NCI-H82 (cell line): ENCODE measurements around the gene SETBP1.
A peak's percentile ranks its signal among the peaks of the same experiment; 100 is the strongest.

Experiments
- DNase-seq: peaks from one replicate; lab custom pipeline; 2025; lab: John Stamatoyannopoulos, UW

The SETBP1 gene

GRCh38 chr18:44870631-44871502 is 190.2 kb downstream of the SETBP1 start:
- no peak for DNase-seq

DNA sequence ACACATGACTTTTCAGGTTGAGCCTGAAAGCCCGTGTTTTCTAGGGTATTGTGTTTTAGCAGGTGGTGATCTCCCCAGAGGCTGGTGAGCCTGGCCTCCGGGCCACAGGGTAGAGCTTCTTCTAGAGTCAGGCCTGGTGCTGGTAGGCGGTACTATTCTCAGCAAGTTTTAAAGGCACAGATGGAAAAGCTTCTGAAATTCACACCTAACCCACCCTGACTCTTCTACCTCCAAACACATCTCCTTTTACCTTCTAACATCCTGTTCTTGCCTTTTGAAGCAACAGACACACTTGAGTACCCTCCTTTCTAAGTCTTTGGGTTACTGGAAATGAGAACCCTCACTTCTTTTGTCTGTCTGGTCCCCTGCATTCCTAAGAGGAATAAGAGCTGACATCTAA is 191.1 kb downstream of the SETBP1 start:
- no peak for DNase-seq

DNA sequence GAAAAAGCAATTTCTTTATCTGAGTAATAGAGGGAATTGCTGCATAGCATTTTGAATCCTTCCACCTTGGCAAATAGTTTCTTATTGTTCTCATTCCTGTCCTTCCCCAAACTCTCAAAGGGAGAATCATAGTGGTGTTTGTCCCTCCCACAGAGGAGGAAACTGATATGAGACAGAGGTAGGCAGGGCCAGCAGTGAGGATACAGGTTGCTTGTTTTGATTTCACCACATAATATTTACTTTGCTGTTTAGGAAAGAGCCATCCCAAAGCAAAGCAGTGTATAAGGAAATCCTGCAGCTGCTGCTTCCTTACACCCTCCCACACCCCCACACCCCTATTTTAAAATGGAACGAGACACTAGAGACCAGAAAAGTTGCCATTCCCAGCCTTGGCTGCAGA is 195.3 kb downstream of the SETBP1 start:
- DNase-seq, result no peak

DNA sequence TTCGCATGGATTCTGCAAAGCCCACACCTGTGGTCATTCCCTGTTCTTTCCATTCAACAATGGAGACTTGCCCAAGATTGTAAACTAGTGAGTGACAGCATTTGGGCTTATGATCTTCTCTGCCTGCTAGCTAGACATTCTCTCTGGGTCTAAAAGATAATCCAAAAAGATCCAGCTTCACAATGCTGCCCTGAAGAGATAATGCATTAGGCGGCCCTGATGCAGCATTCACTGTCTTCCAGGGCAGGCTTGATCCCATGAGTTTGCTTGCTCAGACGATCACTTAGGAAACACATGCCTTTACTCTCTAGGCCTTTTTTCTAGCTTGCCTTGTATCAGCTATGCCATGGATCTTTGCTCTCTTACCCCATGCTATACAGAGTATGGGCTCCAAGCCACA is 196.1 kb downstream of the SETBP1 start:
- no peak for DNase-seq

DNA sequence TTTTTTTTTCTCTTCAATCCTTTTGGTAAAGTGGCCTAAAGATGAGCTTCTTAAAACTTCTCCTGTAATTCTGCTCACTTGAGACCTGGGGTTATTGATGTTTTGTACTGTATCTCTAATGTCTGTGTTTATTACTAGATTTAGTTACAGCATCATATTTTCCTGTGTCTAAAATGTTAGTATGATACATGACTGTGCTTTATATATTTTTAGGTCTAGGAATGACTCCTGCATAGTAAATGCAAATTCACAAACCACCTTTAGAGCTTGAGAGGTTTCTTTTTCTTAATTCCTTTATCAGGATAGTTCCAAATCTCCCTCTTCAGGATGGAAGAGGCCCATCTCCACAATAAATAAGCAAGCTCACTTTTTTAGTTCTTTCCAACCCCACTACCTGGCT is 197.6 kb downstream of the SETBP1 start:
- DNase-seq, result no peak

DNA sequence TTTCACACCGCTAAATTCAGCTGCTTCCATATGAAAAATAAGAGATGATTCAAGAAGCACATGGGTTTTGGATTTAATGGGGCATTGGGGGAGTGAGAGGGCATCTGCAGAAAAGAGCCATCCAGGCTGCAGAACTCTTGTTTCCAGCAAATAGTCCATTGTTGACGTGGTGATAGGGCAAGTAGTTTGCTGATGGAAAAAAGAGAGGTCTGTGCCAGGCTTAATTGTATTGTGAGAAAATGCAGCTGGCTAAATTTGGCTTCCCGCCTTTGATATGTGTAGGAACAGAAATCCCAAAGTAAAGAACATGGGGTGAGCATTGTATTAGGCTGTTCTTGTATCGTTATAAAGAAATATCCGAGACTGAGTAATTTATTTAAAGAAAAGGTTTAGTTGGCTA is 199.5 kb downstream of the SETBP1 start:
- no peak for DNase-seq

DNA sequence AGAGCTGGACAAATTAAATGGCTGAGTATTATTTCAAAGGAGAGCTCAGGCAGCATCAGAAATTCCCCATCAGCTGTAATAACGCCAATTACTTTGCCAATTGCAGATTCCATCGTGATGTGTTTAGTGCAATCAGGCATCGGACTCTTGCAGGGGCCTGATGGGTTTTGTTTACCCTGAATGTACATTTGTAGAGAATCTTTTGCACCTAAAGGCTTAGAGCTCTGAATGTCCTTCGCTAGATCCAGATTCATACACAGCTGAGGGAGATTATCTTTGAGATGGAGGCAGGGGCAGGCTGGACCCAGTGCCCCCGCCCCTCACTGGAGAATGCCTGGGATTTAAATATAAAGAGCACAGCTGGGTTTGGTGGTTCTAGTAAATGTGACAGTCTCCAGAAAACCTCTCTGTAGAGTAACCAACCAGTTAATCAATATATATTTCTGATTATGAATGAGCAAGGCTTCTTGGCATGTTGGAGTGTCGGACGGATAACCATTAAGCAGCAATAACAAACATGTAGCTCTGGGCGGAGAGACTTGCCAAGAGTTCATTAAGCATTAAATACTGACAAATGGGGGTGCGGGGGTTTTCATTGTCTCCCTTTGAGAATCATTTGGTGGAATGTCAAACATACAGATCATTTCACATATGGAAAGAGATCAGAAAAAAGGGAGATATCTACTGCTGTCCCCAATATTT is 200.9 kb downstream of the SETBP1 start:
- DNase-seq, result peak; percentile 15

DNA sequence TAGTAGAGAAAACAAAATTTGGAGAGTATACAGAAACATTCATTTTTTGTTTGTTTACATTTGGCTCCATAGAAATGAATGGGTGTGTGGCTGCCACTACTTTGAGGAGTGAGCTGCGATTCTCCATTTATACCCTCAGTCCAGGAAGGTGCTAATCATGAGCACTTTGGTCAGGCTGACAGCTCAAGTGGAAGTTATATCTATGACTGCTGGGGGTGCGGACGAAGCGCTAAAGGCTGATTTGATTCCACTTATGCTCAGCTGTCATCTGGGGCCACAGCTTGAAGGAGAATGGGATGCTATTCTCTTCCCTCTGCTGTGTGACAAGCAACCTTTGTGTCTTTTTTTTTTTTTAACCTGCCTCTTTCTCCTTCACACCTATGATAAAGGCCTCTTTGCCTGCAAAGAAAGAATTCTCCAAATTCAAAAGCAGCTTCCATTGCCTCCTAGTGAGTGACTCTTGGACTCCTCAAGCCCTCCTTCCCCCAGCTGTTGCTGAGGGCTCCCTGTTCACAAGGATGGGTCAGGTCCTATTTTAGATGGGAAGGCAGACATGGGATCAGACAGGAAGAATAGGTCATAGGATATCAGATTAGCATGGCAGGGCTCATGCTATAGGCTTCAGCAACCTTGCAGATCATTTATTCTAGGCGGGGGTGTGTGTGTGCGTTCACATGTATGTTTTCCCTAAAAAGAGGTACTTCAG is 201.6 kb downstream of the SETBP1 start:
- DNase-seq, result no peak

GRCh38 chr18:44883671-44884070 is 203.0 kb downstream of the SETBP1 start:
- no peak for DNase-seq

- no peak for DNase-seq
Measured at GRCh38 chr18:44884431-44884830, 203.7 kb downstream of the SETBP1 start.

DNA sequence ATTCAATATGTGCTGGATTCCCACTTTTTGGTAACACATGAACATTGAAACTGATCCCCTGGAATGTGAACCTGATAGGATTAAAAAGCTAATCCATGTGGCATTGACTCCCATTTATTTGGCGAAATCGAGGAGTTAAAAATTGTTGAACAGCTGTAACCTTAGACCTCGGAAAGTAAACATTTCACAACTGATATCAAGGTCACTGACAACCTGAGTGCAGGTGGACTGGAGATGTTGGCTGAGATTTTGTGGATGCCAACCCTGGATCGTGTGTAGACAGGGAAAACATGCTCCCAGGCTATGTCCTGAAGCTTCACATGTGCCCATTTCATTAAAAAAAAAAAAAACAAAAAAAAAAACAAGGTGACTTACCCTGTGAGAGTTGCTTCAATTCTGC is 204.8 kb downstream of the SETBP1 start:
- DNase-seq, result peak; percentile 25

DNA sequence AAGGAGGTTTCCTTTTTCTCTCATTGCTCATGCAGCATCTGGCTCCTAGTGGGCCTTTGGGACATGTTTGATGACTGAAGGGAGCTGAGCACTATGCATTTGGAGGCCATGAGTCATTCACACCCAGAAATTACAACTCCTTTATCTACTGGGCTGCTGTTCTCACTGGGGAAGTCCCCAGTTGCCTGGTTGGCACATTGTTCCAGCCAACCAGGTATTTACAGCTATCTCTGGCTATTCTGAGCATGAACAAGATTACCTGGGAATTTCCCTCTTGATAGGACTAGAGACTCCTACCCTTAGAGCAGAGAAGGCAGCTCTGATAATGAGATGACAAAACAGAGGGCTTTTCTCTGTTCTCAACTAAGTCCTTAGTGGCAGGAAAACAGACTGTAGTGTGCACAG is 206.5 kb downstream of the SETBP1 start:
- DNase-seq, result no peak

DNA sequence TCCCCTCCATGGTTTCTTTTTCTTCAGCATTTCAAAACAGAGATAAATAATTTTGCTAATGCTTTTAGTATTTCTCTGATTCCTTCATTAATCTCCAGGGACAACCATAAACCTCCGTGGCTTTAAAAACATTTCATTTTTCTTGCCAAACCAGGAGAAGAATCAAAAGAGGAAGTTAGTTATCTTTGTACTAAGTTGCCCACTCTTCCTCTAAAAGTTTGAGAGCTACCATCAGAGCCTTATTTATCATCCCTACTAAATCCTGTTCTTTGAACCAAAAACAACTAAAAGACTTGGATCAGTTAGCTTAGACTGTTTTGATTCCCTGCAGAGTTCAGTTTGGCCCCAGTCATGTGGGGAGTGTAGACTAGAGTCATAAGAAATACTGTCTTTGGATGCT is 208.4 kb downstream of the SETBP1 start:
- DNase-seq, result no peak

- no peak for DNase-seq
Measured at GRCh38 chr18:44893045-44893706, 212.5 kb downstream of the SETBP1 start.

GRCh38 chr18:44893966-44894365 is 213.3 kb downstream of the SETBP1 start:
- no peak for DNase-seq

DNA sequence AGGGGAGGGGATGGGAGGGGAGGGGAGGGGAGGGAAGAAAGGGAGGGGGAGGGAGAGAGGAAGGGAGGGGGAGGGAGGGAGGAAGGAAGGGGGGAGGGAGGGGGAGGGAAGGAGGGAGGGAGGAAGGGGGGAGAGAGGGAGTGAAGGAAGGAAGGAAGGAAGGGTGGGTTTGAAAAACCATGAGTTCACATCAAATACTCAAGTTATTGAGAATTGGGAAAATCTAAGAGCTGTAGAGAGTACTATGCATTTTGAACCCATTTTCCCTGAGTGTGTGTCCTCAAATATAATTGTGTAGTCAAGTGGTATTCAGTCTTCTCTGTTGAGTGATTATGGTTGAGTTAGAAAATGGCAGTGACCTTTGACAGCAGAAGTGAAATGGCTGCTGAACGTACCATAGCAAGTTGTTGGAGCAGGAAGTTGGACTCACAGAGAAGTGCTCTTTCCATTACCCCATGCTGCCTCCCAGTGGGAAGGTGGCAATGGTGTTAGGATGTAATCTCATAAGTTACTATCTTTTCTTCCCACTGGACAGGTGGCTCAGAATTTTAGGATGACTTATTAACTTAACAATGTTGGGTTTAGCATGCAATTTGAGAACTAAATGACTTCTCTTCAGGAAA is 214.6 kb downstream of the SETBP1 start:
- peak; percentile 80 for DNase-seq

DNA sequence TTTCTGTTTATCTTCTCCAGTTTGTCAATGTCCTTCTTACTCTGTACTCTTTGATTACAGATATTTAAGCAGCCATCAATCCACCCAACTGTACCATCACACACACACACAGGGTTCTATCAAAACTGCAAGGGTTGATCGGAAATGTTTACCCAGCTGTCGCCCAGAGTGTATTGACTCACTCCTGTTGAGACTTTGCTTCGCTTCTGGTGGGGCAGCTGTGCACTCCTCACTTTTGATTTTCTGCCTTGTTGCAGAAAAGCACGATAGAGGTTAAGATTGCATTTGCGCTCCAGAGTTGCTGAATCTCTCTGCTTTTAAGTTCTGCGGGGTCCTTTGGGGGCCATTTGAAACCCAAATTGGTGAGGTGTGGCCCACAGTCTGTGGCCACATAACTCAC is 216.2 kb downstream of the SETBP1 start:
- DNase-seq, result no peak

- no peak for DNase-seq
Measured at GRCh38 chr18:44897411-44897810, 216.7 kb downstream of the SETBP1 start.

- DNase-seq, result no peak
Measured at GRCh38 chr18:44897816-44898215, 217.1 kb downstream of the SETBP1 start.

GRCh38 chr18:44898498-44898897 is 217.8 kb downstream of the SETBP1 start:
- peak; percentile 44 for DNase-seq

- no peak for DNase-seq
Measured at GRCh38 chr18:44899832-44900231, 219.1 kb downstream of the SETBP1 start.

GRCh38 chr18:44900627-44901026 is 219.9 kb downstream of the SETBP1 start:
- DNase-seq, result no peak
